Astrocyte of the cerebellum (primary cell): ENCODE results near the gene RREB1.

ENCODE experiments used
- DNase-seq: peaks from one replicate; pipeline ENCODE4 v3.0.0-alpha.2; 2011; ENCODE audit warnings: low read depth
- H3K4me3 ChIP-seq: 2 replicates; pipeline ENCODE4 v1.5.1; 2011; ENCODE audit warnings: mild to moderate bottlenecking, low read depth, low read length, moderate library complexity
- CTCF ChIP-seq: IDR thresholded peaks from 2 replicates; pipeline ENCODE4 v1.5.1; 2012; ENCODE audit warnings: low read length, low read depth, moderate library complexity, mild to moderate bottlenecking; ENCODE audit errors: missing control alignments
- in situ Hi-C: cut with HindIII; loops from 2 replicates; pipeline ENCODE4 v1.10.0; 2017; ENCODE audit warnings: low sequenced_read_pairs

Gene RREB1

GRCh38 chr6:7073082-7073820 is 34.5 kb upstream of the RREB1 start:
- H3K4me3 ChIP-seq = no peak overlapping the region
- no peak for DNase-seq
- TF ChIP-seq CTCF = no peak
- in situ Hi-C loops = no loop called here

GRCh38 chr6:7073821-7074525 is 33.8 kb upstream of the RREB1 start:
- TF ChIP-seq CTCF = no peak
- no peak for DNase-seq
- H3K4me3 ChIP-seq = no peak overlapping the region
- in situ Hi-C loops = no loop called here

- no peak for TF ChIP-seq CTCF
- no peak overlapping the region for H3K4me3 ChIP-seq
- no peak for DNase-seq
- in situ Hi-C loops = no loop called here
Observed at GRCh38 chr6:7074870-7075269, 32.9 kb upstream of the RREB1 start.

- in situ Hi-C loops = no loop called here
- no peak for DNase-seq
- H3K4me3 ChIP-seq = no peak overlapping the region
- TF ChIP-seq CTCF = no peak
Observed at GRCh38 chr6:7075341-7076000, 32.3 kb upstream of the RREB1 start.

- in situ Hi-C loops = no loop called here
- no peak overlapping the region for H3K4me3 ChIP-seq
- no peak for DNase-seq
- no peak for TF ChIP-seq CTCF
Observed at GRCh38 chr6:7077856-7078255, 29.9 kb upstream of the RREB1 start.

GRCh38 chr6:7078856-7079255 is 28.9 kb upstream of the RREB1 start:
- TF ChIP-seq CTCF = no peak
- in situ Hi-C loops = no loop called here
- H3K4me3 ChIP-seq = no peak overlapping the region
- DNase-seq = no peak
